ENCODE data around the gene BCAS3.

Gene BCAS3

DNA sequence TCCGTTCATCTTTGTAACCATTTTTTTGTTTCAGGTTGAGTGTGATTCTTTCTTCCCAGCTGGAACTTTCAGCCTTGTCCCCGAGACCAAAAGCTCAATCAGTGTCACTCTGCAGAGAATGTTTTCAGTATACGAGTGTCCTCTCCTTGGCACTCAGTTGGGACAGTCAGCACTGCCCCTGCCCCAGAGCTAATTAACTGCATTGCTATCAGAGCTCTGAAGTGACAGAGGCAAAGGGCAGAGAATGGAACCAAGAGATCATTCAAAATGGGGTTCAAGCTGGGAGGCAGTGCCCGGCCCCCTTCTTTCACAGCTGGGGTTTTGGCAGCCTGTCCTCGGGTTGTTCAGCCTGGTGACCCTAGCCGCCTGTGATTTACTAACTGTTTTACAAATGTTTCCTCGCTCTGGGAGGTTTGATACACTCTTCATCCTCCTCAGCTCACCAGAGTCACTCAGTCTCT is 526.0 kb downstream of the BCAS3 start:
- DNase-seq (ENCODE audit: low read depth), result no peak
- TF ChIP-seq, protein P1, sequence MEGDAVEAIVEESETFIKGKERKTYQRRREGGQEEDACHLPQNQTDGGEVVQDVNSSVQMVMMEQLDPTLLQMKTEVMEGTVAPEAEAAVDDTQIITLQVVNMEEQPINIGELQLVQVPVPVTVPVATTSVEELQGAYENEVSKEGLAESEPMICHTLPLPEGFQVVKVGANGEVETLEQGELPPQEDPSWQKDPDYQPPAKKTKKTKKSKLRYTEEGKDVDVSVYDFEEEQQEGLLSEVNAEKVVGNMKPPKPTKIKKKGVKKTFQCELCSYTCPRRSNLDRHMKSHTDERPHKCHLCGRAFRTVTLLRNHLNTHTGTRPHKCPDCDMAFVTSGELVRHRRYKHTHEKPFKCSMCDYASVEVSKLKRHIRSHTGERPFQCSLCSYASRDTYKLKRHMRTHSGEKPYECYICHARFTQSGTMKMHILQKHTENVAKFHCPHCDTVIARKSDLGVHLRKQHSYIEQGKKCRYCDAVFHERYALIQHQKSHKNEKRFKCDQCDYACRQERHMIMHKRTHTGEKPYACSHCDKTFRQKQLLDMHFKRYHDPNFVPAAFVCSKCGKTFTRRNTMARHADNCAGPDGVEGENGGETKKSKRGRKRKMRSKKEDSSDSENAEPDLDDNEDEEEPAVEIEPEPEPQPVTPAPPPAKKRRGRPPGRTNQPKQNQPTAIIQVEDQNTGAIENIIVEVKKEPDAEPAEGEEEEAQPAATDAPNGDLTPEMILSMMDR (IDR thresholded peaks at IDR 0.05; ENCODE audit: low read length, missing control alignments), result no peak
- no peak overlapping the region for H3K4me3 ChIP-seq (replicated peaks; ENCODE audit: low read depth, low read length)

DNA sequence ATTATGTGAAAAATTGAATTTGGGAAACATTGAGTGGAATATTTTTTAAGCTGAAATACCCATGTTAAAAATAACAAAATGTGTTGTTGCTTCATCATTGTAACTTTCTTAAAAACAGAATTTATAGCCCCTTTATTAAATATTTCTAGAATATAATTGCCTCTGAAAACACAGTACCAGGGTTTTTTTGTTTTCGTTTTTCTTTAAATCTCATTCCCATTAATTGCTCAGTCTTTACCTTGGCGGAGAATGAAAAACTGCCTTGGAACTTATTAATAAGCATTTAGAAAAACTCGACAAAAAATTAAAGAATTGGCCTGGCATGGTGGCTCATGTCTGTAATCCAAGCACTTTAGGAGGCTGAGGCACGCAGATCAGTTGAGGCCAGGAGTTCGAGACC is 526.8 kb downstream of the BCAS3 start:
- TF ChIP-seq, protein P1 (IDR thresholded peaks at IDR 0.05; ENCODE audit: low read length, missing control alignments), result no peak
- DNase-seq (ENCODE audit: low read depth), result no peak
- H3K4me3 ChIP-seq (replicated peaks; ENCODE audit: low read depth, low read length), result no peak overlapping the region

GRCh38 chr17:61205401-61205800 is 527.8 kb downstream of the BCAS3 start:
- TF ChIP-seq, protein P1 (IDR thresholded peaks at IDR 0.05; ENCODE audit: low read length, missing control alignments), result no peak
- no peak overlapping the region for H3K4me3 ChIP-seq (replicated peaks; ENCODE audit: low read depth, low read length)
- no peak for DNase-seq (ENCODE audit: low read depth)

DNA sequence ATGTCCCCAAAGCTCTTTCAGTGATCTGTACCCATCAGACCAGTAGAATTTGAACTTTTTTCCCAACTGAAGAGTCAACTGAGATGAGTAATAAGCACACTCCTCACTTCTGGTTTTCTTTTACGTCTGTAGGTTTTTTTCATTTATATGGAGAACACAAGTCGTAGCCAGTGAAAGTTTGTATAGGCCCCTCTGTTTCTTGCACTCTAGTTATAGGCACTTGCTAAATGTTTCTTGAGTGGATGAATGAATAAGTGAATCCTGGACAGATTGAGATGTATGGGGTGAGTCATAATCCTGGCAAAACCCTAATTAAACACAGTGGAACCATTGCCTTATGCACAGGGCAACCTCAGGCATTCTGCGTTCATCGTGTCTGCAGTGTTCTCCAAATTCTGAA is 528.3 kb downstream of the BCAS3 start:
- TF ChIP-seq, protein P1 (IDR thresholded peaks at IDR 0.05; ENCODE audit: low read length, missing control alignments), result no peak
- DNase-seq (ENCODE audit: low read depth), result no peak
- no peak overlapping the region for H3K4me3 ChIP-seq (replicated peaks; ENCODE audit: low read depth, low read length)

- TF ChIP-seq, protein P1 (IDR thresholded peaks at IDR 0.05; ENCODE audit: low read length, missing control alignments), result no peak
- H3K4me3 ChIP-seq (replicated peaks; ENCODE audit: low read depth, low read length), result no peak overlapping the region
- no peak for DNase-seq (ENCODE audit: low read depth)
These were observed 529.3 kb downstream of the BCAS3 start for GRCh38 chr17:61206922-61207321.

- DNase-seq (ENCODE audit: low read depth), result peak; percentile 34
- TF ChIP-seq, protein P1 (IDR thresholded peaks at IDR 0.05; ENCODE audit: low read length, missing control alignments), result no peak
- peak overlapping the region; percentile 2 for H3K4me3 ChIP-seq (replicated peaks; ENCODE audit: low read depth, low read length)
These were observed 530.9 kb downstream of the BCAS3 start for GRCh38 chr17:61208301-61209105.

DNA sequence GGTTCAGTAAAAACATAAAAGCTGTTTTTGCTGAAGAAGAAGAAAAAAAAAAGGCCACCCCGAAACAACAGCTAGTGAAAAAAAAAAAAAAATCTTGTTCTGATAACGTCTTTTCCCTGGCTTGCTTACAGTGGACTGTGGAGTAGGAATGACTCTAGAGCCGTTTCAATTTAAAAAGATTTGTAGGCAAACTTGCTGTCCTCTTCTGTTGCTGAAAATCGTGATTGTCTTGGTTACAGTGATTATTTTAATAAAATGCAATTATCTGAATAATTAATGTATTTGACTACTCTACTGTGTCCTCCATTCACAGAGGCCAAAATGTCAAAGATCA is 531.4 kb downstream of the BCAS3 start:
- TF ChIP-seq, protein P1 (IDR thresholded peaks at IDR 0.05; ENCODE audit: low read length, missing control alignments), result no peak
- DNase-seq (ENCODE audit: low read depth), result no peak
- H3K4me3 ChIP-seq (replicated peaks; ENCODE audit: low read depth, low read length), result no peak overlapping the region
